Astrocyte (in vitro differentiated cells and primary cell): ENCODE results near the gene RNFT2. TPM values are rescaled to one million over a fixed set of nuclear protein-coding genes. Genes with fewer than 3 reads are reported as not detected.

Experiments used
- DNase-seq: peaks from one replicate; pipeline ENCODE4 v3.0.0-alpha.2; 2010; ENCODE audit warnings: low read depth
- FAIRE-seq: peaks from 2 replicates; lab custom pipeline; 2011; peaks lifted over from hg19 to GRCh38; lab: Jason Lieb, UNC
- H2AFZ ChIP-seq: 2 replicates; pipeline ENCODE4 v1.6.0; 2012; ENCODE audit warnings: low read depth, low read length, inconsistent platforms
- H3K27ac ChIP-seq: 2 replicates; pipeline ENCODE4 v1.5.1; 2011; ENCODE audit warnings: low read depth, low read length, inconsistent platforms
- H3K27me3 ChIP-seq: 2 replicates; pipeline ENCODE4 v1.6.0; 2011; ENCODE audit warnings: low read length, inconsistent platforms; ENCODE audit not compliant: insufficient read depth
- H3K36me3 ChIP-seq: 2 replicates; pipeline ENCODE4 v1.5.1; 2011; ENCODE audit warnings: low read length, inconsistent platforms; ENCODE audit not compliant: insufficient read depth
- H3K4me1 ChIP-seq: 2 replicates; pipeline ENCODE4 v1.5.1; 2011; ENCODE audit warnings: low read length, inconsistent platforms; ENCODE audit not compliant: insufficient read depth
- H3K4me2 ChIP-seq: 2 replicates; pipeline ENCODE4 v1.6.0; 2012; ENCODE audit warnings: low read length, inconsistent platforms
- H3K4me3 ChIP-seq: 2 replicates; pipeline ENCODE4 v1.5.1; 2011; ENCODE audit warnings: low read depth, mild to moderate bottlenecking, low read length, inconsistent platforms; ENCODE audit not compliant: insufficient read depth
- H3K79me2 ChIP-seq: 2 replicates; pipeline ENCODE4 v1.6.0; 2012; ENCODE audit warnings: mild to moderate bottlenecking, low read length, inconsistent platforms; ENCODE audit not compliant: insufficient read depth
- H3K9ac ChIP-seq: 2 replicates; pipeline ENCODE4 v1.6.0; 2012; ENCODE audit warnings: mild to moderate bottlenecking, low read length, inconsistent platforms
- H3K9me3 ChIP-seq: 2 replicates; pipeline ENCODE4 v1.5.1; 2012; ENCODE audit warnings: low read depth, mild to moderate bottlenecking, low read length, inconsistent platforms; ENCODE audit not compliant: insufficient read depth
- H4K20me1 ChIP-seq: 2 replicates; pipeline ENCODE4 v1.6.0; 2012; ENCODE audit warnings: low read length, inconsistent platforms; ENCODE audit not compliant: insufficient read depth
- H3K27ac Mint-ChIP-seq: one replicate; pipeline ENCODE4 v1.8.0; 2021; ENCODE audit warnings: mild to moderate bottlenecking, mixed read lengths; ENCODE audit not compliant: unreplicated experiment
- H3K27me3 Mint-ChIP-seq: one replicate; pipeline ENCODE4 v1.8.0; 2021; ENCODE audit warnings: low read depth, mixed read lengths; ENCODE audit not compliant: unreplicated experiment
- H3K36me3 Mint-ChIP-seq: one replicate; pipeline ENCODE4 v1.8.0; 2021; ENCODE audit warnings: low read depth, mixed read lengths; ENCODE audit not compliant: unreplicated experiment
- H3K4me1 Mint-ChIP-seq: one replicate; pipeline ENCODE4 v1.8.0; 2021; ENCODE audit warnings: low read depth, mixed read lengths; ENCODE audit not compliant: unreplicated experiment
- H3K4me3 Mint-ChIP-seq: one replicate; pipeline ENCODE4 v1.8.0; 2021; ENCODE audit warnings: mild to moderate bottlenecking, moderate library complexity, mixed read lengths; ENCODE audit not compliant: unreplicated experiment
- H3K9me3 Mint-ChIP-seq: one replicate; pipeline ENCODE4 v1.8.0; 2021; ENCODE audit warnings: mild to moderate bottlenecking, mixed read lengths; ENCODE audit not compliant: unreplicated experiment
- CTCF ChIP-seq: IDR thresholded peaks from 2 replicates; pipeline ENCODE4 v1.5.1; 2011; ENCODE audit warnings: low read depth, mild to moderate bottlenecking, inconsistent platforms, low read length, moderate library complexity; ENCODE audit not compliant: insufficient read depth
- EZH2 ChIP-seq: IDR thresholded peaks from 2 replicates; pipeline ENCODE4 v1.6.1; 2012; ENCODE audit warnings: mild to moderate bottlenecking, low read length, inconsistent platforms; ENCODE audit not compliant: insufficient read depth
- total RNA-seq: library from RNA; stranded (reverse); gene quantifications from 2 replicates; pipeline ENCODE4 v1.2.1, GENCODE V29; 2021

The RNFT2 gene
- total RNA-seq, 1 donor from 2014 or later = 8.9 TPM

- H3K4me1 Mint-ChIP-seq = no peaks in the 10 kb centered on the region
- TF ChIP-seq CTCF (no peak), EZH2 (no peak)
- Histone ChIP-seq H3K79me2 (no peaks in the 10 kb centered on the region), H3K27ac (no peak overlapping the region), H2AFZ (no peak overlapping the region), H3K9me3 (no peaks in the 10 kb centered on the region), H3K36me3 (no peaks in the 10 kb centered on the region), H3K4me1 (no peaks in the 10 kb centered on the region), H3K27me3 (no peaks in the 10 kb centered on the region), H3K4me3 (no peak overlapping the region), H3K9ac (no peak overlapping the region), H3K4me2 (no peak overlapping the region), H4K20me1 (no peaks in the 10 kb centered on the region)
- FAIRE-seq (no peak), DNase-seq (no peak)
- no peaks in the 10 kb centered on the region for H3K27me3 Mint-ChIP-seq
- H3K9me3 Mint-ChIP-seq = no peaks in the 10 kb centered on the region
- no peak overlapping the region for H3K4me3 Mint-ChIP-seq
- H3K27ac Mint-ChIP-seq = no peak overlapping the region
- no peaks in the 10 kb centered on the region for H3K36me3 Mint-ChIP-seq
Observed at GRCh38 chr12:116790066-116790465, 52.0 kb downstream of the RNFT2 start.

- DNase-seq = no peak
Observed at GRCh38 chr12:116792403-116792802, 54.3 kb downstream of the RNFT2 start.

More at GRCh38 chr12:116792403-116792802, 54.3 kb downstream of the RNFT2 start:
- no peak overlapping the region for H3K4me3 Mint-ChIP-seq
- Histone ChIP-seq H3K4me1 (no peaks in the 10 kb centered on the region), H3K9ac (no peak overlapping the region), H2AFZ (no peak overlapping the region), H3K9me3 (no peaks in the 10 kb centered on the region), H3K4me3 (no peak overlapping the region), H3K4me2 (no peak overlapping the region), H3K27ac (no peak overlapping the region), H3K36me3 (no peaks in the 10 kb centered on the region), H3K79me2 (no peaks in the 10 kb centered on the region), H4K20me1 (no peaks in the 10 kb centered on the region), H3K27me3 (no peaks in the 10 kb centered on the region)
- no peaks in the 10 kb centered on the region for H3K4me1 Mint-ChIP-seq
- H3K27ac Mint-ChIP-seq = no peak overlapping the region
- H3K9me3 Mint-ChIP-seq = no peaks in the 10 kb centered on the region
- TF ChIP-seq EZH2 = no peak
- no peak for TF ChIP-seq CTCF
- no peaks in the 10 kb centered on the region for H3K36me3 Mint-ChIP-seq
- no peak for FAIRE-seq
- no peaks in the 10 kb centered on the region for H3K27me3 Mint-ChIP-seq
